HG02588 (cell line): ENCODE measurements around the gene ADGRF4.

Experiments used
- ATAC-seq: cut with Tn5 transposase; IDR thresholded peaks from one replicate; pipeline ENCODE4 v1.9.1; 2021; ENCODE audit warnings: mild to moderate bottlenecking, moderate library complexity; ENCODE audit not compliant: unreplicated experiment

The ADGRF4 gene

GRCh38 chr6:47680724-47681123 is 17.7 kb upstream of the ADGRF4 start:
- ATAC-seq: no peak

GRCh38 chr6:47681201-47681990 is 17.0 kb upstream of the ADGRF4 start:
- ATAC-seq: no peak

- ATAC-seq: no peak
Measured at GRCh38 chr6:47686411-47686810, 12.0 kb upstream of the ADGRF4 start.

GRCh38 chr6:47687432-47687831 is 10.9 kb upstream of the ADGRF4 start:
- no peak for ATAC-seq

- no peak for ATAC-seq
Measured at GRCh38 chr6:47690214-47690613, 8.2 kb upstream of the ADGRF4 start.

- no peak for ATAC-seq
Measured at GRCh38 chr6:47690791-47691190, 7.6 kb upstream of the ADGRF4 start.

- ATAC-seq: no peak
Measured at GRCh38 chr6:47697925-47698324, 455 bp upstream of the ADGRF4 start.

GRCh38 chr6:47700053-47700452 is 1.7 kb downstream of the ADGRF4 start:
- ATAC-seq: no peak

GRCh38 chr6:47700596-47700995 is 2.2 kb downstream of the ADGRF4 start:
- no peak for ATAC-seq

- ATAC-seq: peak; percentile 79
Measured at GRCh38 chr6:47701363-47701762, 3.0 kb downstream of the ADGRF4 start.

- ATAC-seq: no peak
Measured at GRCh38 chr6:47709160-47709559, 10.8 kb downstream of the ADGRF4 start.

- ATAC-seq: no peak
Measured at GRCh38 chr6:47710295-47710694, 11.9 kb downstream of the ADGRF4 start.

- ATAC-seq: no peak
Measured at GRCh38 chr6:47713200-47713599, 14.8 kb downstream of the ADGRF4 start.

- no peak for ATAC-seq
Measured at GRCh38 chr6:47714802-47715201, 16.4 kb downstream of the ADGRF4 start.

- ATAC-seq: no peak
Measured at GRCh38 chr6:47715782-47716181, 17.4 kb downstream of the ADGRF4 start.

GRCh38 chr6:47716207-47716606 is 17.8 kb downstream of the ADGRF4 start:
- no peak for ATAC-seq

GRCh38 chr6:47718571-47718970 is 20.2 kb downstream of the ADGRF4 start:
- ATAC-seq: no peak

- no peak for ATAC-seq
Measured at GRCh38 chr6:47721189-47721588, 22.8 kb downstream of the ADGRF4 start.

- ATAC-seq: no peak
Measured at GRCh38 chr6:47722194-47722593, 23.8 kb downstream of the ADGRF4 start.

- ATAC-seq: no peak
Measured at GRCh38 chr6:47724300-47724699, 25.9 kb downstream of the ADGRF4 start.

- no peak for ATAC-seq
Measured at GRCh38 chr6:47727391-47727790, 29.0 kb downstream of the ADGRF4 start.

- ATAC-seq: no peak
Measured at GRCh38 chr6:47729019-47729418, 30.6 kb downstream of the ADGRF4 start.

- no peak for ATAC-seq
Measured at GRCh38 chr6:47729457-47729856, 31.1 kb downstream of the ADGRF4 start.
